HG02623 (cell line): ENCODE data around the gene CYP46A1.
"Not testable (repeated sequence)": the region's sequence is repeated elsewhere in the genome, so short reads cannot be mapped to it uniquely, and the experiment has no call there.

Experiments
- ATAC-seq: cut with Tn5 transposase; IDR thresholded peaks from one replicate; pipeline ENCODE4 v1.9.1; 2021; ENCODE audit warnings: moderate library complexity; ENCODE audit not compliant: unreplicated experiment

The CYP46A1 gene

DNA sequence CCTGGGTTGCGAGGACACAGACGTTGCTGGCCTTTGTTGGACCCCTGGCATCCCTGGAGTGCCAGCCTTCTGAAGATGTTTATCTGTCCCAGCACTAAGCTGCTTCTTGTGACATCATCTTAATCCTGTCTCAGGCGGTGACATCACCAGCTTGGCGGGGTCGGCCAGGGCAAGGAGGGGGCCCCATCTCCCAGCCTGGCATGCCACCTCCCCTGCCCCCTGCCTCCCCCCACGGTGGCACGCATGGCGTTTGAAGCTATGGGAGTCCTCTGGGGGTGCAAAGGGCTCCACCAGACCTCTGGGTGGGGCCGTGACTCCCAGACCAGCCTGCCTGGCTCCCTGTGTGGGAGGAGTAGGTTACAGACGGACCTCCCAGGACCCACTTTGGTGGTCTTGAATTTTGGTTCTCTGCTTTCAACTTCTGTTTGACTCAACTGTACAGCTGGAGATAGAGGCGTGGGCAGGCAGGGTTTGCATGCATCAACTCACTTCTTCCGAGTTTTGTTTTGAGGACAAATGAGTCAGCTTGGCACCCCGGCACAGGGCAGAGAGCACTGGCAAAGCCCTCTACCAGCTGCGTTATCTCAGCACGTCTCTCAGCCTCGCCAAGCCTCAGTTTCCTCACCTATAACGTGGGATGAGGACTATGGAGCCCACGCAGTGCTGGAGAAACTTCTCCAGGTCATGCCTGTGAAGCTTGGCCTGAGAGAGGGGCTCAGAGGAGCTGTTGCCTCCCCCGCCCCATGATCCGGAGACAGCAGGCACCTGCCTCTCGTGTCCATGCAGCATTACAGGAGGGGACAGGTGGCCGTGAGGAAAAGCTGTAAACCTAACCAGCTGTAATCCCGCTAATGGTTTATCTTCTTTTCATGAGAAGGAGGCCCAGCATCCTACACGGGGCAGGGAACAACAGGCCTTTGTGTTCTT is 70.3 kb downstream of the CYP46A1 start:
- ATAC-seq: no peak

DNA sequence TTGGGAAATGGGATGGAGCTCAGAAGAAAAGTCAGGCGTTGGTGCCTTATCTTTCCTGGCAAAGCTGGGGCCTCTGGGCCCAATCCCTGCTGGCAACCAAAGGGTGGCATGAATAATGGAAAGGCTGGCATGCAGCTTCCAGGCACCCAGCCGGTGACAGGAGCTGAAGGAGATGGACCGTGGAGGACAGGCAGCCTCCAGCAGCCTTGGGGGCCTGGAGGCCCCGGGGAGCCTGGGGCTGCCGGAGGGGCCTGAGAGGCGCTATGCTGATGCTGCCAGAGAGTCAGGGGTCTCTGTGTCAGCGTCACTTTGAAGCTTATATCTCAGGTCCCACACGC is 70.9 kb downstream of the CYP46A1 start:
- ATAC-seq: no peak

DNA sequence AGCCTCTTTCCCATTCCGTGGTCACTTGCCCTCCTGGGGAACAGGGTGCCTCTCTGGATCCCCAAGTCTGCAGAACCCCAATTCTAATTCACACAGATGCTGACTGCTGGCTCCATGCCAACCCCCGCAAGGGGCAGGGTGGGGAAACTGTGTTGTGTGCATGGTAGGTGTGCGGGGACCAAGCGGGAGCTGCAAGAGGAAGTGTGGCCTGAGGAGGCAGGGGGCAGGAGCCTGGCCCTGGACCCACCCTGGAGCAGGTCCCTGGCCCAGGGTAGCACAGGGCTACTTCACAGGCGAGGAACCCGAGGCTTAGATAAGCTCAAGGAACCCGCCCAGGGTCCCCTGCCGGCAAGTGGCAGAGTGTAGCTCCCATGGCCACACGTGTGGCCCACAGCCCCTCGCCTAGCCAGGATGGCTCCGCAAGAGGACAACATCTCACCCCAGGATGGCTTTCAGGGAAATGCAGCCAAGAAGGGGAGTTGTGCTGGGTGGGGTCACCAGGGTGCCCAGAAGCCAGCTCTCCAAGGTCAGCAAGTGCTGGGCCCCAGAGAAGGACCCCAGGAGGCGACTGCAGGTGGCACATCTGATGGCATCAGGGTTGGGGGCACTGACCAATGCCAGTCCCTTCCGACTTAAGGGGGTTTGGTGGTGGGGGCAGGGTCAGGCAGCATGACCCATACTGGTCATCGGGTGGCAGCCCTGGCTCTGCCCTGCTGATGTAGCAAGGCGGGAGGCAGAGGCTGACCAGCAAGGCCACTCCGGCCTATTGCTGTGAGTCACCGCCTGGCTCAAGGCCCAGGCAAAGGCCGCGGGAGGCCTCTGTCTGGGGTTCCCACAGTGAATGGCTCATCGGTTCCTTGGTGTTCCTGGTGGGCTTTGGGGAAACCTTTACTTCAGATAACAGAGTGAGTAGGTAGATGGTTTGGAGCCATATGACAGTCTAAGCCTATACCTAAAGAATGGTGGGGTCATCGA is 71.8 kb downstream of the CYP46A1 start:
- no peak for ATAC-seq

DNA sequence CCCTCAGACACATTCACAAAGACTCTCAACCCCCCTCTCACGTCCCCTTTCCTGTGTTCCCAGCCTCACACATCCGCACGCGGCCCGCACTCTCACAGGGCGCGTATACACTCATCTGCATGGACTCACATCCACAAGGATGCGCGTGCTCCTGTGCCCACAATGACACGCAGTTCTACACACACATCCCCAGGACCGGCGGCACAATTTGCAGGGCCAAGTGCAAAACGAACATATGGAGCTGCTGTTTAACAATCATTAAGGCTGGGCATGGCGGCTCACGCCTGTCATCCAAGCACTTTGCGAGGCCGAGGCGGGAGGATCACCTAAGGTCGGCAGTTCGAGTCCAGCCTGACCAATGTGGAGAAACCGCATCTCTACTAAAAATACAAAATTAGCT is 72.7 kb downstream of the CYP46A1 start:
- ATAC-seq: no peak

DNA sequence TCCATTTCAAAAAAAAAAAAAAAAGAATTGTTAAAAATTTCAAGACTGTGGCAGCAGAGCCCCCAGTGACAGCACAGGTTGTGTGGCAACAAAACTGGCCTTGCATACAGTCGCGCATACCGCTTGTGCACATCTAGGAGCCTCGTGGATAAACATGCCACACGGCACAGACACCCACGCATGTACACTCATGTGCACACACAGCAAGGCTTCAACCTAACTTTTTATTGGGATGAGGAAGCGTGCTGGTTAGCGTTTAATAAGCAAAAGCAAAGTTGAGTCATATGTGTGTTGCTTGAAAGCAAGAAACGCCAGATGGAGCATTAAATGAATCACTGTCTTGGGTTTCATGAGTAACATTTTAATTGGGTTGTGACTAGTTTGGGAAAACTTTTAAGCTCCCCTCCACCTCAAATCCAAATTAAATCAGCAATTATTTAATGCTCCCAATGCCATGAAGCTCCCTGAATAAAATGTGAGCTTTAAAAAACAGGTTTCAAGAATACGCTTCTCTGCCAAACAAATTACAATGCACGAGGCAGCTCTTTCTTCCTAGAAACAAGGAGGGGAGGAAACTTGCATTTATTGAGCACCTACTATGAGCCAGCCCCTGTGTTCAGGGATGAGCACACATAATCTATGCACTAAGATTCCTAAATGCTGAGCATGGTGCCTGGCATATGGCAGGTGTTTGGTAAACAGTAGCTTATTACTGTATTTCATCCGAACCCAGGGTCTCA is 73.4 kb downstream of the CYP46A1 start:
- no peak for ATAC-seq

DNA sequence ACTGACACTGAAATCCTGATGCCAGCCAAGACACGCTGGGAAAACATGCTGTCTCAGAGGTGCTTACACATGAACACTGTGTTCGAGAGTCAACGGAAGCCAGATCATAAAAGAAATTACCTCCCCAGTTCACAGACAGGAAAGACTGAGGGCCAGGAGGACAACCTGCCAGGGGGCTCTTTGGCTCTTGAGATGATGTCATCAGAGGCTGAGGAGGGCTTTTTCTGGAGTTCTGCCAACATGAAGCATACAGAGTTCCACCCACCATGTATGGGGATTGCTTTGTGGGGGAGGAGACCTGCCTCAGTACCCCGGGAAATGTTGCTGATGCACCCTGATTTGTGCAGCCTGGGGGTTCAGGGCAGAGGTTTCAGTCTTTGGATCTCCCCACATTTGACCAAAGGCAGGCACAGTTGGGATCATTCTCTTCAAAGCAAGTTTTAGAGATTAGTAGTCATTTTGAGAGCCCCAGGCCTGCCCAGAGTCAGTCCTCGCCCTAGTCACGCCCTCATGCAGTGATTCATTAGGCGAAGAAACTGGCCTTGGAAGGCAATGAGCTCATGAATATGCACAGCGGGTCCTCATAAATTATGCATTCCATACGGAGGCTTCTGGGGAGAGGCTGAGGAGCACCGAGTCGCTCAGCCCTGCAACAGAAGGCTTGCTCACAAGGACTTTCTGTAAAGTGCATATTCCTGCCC is 74.2 kb downstream of the CYP46A1 start:
- ATAC-seq: no peak

DNA sequence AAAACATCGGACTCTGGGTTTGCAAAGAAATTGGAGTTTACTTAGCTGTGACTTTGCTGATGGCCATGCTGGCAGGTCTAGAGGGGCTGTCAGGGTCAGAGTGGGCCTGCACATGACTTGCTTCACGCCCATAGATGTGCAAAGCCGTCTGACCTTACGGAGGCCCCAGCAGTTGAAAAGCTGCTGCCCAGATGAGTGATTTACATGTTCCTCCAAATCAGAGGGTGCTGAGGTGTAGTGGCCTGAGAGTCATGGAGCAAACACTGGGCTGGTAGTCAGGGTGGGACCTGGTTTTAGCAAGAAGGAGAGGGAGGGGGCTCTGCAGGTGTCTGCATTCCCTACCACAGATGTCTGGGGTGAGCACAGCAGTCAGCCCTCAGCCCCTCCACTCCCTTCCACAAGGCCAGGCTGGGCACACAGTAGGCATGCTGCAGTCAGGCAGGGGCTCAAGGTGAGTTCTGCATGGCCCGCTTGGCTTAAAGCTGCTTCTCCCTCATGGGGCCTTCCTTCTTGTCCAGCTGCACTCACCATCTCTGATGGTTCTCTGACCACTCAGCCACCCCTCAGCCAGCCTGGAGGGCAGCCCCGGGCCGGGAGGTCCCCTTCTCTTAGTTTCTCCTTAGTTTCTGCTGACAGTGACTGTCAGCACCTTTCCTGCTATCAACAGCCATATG is 74.9 kb downstream of the CYP46A1 start:
- ATAC-seq: no peak

DNA sequence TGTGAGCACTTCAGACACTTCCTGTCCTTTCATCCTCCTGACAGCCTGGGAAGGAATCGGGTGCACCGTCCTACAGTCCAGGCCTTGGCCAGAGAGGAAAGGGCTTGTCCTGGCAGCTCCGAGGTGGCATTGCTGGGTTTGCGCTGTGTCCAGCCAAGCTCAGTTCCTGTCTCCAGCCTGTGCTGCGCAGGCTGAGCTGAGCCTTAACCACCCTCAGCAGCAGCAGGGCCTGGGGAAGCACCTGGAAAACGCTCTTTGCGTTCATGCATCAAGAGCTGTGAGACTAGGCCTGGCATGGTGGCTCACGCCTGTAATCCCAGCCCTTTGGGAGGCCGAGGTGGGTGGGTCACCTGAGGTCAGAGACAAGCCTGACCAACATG is 75.4 kb downstream of the CYP46A1 start:
- ATAC-seq: no peak

DNA sequence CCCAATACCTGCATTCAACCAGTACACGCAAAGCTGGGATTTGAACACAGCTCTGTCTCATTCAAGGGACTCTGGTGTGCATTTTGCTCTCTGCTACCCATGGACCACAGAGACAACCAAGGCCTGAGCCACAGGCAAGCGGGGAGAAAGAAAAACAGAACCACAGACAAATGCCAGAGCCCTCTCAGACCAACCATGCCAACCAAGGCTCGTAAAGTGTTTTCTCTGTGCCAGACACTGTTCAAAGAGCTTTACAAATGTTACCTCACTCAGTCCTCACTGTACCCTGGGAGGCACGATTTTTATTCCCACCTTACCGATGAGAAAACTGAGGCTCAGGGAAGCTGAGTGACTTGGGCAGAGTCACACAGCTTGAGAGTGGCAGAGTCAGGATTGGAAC is 76.7 kb downstream of the CYP46A1 start:
- no peak for ATAC-seq

DNA sequence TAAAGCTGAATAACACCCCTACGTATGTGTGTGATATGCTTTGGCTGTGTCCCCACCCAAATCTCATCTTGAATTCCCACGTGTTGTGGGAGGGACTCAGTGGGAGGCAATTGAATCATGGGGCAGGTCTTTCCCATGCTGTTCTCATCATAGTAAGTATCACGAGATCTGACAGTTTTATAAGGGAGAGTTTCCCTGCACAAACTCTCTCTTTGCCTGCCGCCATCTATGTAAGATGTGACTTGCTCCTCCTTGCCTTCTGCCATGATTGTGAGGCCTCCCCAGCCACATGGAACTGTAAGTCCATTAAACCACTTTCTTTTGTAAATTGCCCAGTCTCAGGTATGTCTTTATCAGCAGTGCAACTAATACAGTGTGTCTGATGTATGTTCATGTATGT is 78.8 kb downstream of the CYP46A1 start:
- ATAC-seq: not testable (repeated sequence)

DNA sequence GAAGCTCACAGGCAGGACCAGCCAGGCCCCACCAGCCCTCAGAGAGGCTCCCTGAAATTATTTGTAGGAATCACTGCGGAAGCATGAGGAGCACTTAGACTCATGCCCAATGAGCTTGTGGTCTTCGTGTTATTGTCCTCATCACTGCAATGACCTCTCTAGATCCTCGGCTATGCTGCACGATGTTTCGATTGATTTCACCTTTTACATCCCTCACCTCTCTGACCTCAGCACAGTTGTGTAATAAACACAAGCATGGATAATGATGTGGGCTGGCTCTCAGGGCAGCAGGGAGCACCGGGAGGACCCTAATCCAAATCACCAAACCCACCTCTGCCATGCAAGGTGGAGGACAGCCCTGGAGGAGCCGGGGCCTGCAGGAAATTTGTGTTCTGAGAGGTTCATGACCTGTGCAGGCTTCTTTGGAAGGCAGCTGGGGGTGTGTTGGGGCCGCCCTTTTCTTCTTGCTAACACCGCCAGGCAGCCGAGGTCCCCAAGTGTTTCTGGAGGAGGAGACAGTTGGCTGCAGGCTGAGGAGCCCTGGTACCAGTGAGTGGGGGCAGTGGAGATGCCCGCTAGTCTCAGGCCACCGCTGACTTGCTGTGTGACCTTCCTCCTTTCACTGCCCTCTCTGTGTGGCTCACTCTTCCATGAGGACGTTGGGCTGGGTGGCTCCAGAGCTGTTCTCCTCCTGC is 79.6 kb downstream of the CYP46A1 start:
- ATAC-seq: no peak

DNA sequence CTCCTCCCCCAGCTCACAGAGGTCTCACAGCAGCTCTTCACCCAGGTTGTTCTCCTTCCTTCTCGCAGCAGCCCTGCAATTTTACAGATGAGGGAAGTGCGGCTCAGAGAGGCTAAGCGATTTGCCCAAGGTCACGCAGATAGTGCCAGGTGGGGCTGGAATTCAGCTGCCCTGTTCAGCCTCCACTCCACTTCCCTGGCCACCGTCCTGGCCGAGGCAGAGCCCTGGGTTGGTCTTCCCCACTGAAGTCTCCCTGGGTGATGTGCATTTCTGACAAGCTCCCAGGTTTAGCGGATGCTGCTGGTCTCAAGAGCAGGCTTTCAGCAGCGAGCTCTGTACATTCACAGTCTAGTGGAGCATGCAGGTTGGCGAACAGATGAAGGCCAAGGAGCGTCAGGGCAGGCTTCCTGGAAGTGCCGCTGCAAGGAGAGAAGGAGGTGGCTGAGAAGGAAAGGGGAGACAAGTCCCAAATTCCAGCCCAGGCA is 80.2 kb downstream of the CYP46A1 start:
- ATAC-seq: no peak

DNA sequence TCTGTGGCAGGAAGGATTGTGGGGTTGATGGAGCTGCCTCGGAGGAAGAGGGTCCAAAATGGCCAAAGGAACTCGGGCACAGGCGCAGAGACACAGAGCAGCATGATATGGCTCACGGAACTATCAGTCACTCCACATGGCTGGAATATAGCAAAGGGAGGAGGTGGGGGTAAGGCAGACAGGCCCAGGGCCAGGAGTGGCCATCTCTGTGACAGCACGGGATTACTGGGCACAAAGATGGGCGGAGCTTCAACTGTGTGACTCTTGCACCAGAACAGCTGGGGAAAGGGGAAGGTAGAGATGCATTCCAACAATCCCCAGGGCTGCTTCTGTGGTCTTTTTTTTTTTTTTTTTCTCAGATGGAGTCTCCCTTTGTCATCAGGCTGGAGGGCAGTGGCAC is 84.3 kb downstream of the CYP46A1 start:
- ATAC-seq: no peak

DNA sequence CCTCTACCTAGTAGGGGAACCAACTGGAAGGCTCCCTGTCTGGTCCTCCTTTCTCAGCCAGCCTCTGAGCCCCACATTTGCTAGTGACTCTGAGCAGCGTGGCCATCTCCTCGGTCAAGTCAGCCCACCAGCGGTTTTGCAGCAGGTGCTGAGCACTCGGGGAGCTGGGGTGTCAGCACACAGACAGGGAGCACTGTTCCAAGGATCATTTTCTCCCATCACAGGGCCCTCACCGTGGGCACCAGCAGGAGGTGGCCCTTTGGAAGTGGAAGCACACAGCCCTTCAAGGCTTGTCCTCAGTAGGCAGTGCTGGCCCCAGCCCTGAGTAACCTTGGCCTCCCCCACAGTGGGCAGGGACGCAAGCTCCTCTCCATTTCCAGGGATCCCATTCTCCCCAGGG is 85.0 kb downstream of the CYP46A1 start:
- ATAC-seq: no peak

DNA sequence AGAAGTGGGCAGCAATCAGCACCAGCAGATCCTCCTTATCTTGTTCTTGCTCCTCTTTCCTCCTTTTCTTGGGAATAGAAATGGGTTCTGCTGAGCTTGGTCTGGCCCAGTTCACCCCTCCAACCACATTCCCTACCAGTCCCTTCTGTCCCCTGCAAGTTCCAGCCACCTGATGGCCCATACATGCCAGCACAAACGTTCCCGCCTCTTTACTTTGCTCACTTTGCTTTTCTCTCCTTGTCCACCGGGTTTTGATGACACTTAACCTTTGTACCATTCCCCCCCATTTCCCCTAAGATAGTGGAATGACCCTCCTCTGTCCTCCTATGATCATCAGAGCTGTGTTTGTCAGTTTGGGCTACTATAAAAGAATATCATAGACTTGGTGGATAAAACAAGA is 85.7 kb downstream of the CYP46A1 start:
- ATAC-seq: no peak

DNA sequence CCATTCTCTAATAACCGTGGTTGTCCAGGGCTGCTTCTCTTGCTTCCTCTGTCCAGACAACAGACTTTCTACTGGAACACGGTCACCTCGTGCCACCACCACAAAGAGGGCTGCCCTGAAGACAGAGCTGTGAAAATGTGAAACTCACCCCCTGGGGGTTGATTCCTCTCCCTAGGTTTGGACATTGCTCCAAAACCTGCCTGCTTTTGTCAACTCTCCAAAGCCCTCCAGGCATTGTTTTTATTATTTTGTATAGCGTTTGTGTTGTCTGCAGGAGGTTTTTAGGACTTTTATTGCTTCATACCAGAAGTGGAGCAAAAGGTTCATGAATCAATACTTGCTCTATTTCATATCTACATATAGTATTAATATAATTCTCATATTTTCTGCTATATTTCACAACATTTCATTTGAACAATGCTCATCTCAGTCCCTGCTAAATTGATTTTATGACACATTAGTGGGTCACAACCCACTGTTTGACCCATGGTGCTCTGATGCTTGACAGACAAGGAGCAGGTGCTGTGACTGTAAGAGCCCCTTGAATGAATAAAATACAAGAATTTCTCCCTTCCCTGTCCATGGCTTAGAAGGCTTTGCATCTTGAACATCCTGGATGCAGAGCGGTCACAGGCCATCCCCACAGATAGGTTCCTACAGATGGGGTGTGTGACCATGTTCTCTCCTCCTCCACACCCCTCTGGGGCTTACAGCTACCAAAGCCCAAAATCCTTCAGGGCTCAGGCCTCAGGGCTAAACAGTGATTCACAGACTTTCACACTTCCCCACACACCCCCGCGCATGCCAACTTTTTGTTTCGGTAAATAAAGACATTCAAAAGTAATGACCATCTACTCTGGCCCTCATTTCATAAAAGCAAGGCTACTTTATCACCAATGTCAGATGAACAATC is 88.5 kb downstream of the CYP46A1 start:
- ATAC-seq: no peak

DNA sequence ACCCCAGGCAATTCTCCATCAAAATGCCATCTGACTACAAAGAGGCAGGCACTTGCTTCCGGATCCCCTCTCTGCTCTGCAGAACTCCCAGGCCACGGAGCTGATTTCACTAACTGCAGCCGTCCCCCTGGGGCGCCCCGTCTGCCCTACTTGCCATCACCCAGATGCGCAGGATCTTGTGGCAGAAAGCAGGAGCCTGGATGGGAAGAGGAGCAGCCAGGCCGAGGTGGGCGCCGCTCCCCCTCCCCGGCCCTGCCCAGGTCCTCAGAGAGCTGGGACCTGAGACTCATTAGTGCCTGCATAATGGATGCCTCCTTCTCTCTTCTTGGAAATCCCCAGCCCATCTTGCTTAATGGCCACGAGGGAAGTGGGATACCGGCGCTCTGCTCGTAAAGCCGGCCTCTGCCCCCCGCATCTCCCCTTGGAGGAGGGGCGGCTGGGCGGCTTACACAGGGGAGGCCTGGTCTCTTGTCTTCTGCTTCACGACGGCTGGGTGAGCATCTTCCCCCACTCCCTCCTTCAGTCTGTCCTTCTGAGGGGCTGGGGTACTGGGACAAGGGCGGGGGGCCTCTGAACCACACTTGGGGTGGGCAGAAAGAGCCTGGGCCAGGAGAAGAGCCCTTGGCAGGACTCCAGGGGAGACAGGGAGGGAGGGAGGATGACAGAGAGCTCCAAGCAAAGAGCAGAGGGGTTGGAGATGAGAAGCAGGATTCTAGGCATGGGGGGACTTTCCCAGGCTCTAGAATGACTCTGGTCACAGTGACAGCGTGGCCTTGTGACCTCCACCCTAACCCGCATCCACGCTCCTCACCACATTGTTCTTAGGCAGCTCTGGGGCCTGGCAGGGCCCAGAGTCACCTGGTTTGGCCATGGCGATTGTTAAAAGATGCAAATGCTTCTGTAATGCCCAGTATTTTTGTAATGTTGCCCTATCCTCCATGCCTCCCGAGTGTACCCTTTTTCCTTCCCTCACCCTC is 89.7 kb downstream of the CYP46A1 start:
- ATAC-seq: no peak
